Dedifferentiated amniotic fluid mesenchymal stem cell (primary cell): ENCODE results near the gene LYRM9.
"Not testable (repeated sequence)": the region's sequence is repeated elsewhere in the genome, so short reads cannot be mapped to it uniquely, and the experiment has no call there.

Experiments
- DNase-seq: peaks from one replicate; pipeline ENCODE4 v3.0.0-alpha.2; 2016; ENCODE audit errors: extremely low spot score

Gene LYRM9

DNA sequence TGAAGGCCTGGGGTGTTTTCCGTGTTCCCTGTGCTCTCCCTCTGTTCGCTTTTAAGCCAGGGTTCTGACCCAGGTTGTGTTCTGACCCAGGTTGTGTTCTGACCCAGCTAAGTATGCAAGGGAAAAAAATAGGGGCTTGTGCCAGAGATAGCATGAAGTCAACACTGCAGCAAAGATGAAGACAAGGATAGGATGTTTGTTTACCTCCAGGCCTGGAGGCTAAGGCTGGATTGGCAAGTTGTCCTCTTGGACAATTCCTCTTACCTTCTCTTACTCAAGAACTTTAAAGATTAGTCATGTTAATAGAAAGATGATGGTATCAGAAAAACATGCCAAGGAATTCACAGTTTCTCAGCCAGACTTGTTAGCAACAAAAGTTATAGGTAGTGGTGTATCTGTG is 19.4 kb downstream of the LYRM9 start:
- DNase-seq: no peak

DNA sequence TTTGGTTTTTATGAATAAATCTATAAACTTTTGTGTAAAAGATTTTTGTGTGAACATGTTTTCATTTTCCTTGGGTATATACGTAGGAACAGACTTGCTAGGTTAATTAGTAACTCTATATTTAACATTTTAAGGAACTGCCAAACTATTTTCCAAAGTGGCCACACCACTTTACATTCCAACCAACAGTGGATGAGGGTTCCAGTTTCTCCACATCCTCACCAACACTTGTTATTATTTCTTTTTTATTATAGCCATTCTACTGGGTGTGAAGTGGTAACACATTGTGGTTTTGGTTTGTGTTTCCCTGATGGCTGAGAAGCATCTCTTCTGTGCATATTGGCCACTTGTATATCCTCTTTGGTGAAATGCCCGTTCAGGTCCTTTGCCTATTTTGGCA is 20.0 kb downstream of the LYRM9 start:
- no peak for DNase-seq

DNA sequence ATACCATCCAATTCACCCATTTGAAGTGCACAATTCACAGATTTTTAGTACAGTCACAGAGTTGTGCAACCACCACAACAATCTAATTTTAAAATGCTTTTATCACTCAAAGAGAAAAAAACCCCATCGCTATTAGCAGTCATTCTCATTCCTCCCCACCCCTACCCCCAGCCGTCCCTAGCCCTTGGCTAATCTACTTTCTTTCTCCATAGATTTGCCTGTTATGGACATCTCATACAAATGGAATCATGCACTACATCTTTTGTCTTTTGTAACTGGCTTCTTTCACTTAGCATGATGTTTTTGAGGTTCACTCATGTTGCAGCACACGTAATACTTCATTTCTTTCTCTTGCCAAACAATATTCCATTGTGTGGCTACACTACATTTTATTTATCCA is 20.4 kb downstream of the LYRM9 start:
- no peak for DNase-seq

DNA sequence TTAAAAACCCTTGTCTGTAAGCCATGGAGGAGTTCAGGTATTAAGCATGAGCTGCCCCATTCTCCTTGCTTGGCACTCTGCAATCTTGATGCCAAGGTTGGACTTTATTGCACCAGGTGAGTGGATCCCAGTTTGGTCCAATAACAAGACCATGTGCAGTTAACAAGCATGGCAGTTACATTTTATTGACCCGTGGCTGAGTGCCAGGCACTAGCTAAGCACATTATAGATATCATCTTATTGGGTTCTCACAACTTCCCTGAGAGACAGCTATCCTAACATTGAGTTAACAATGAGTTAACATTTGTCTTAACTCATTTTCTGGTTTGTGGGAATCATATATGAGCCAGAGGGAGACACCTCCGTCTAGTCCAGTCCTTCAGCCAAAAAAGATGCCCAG is 21.8 kb downstream of the LYRM9 start:
- DNase-seq: no peak

DNA sequence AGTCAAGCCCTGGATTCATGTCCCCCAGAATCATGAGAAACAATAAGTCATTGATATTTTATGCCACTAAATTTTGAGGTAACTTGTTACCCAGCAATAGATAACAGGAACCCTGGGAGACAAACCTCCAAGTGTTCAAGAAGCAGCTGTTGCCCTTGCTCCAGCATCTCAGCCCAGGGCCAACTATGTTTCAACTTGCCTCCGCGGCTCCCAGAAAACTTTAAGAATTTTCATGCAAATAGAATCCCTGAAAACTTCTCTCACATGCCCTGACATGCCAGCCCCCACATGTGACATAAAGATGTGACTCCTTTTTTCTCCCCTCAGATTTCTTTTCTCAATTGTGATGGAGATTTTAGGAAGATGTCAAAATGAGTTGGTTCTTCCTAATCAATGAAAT is 22.8 kb downstream of the LYRM9 start:
- DNase-seq: no peak

DNA sequence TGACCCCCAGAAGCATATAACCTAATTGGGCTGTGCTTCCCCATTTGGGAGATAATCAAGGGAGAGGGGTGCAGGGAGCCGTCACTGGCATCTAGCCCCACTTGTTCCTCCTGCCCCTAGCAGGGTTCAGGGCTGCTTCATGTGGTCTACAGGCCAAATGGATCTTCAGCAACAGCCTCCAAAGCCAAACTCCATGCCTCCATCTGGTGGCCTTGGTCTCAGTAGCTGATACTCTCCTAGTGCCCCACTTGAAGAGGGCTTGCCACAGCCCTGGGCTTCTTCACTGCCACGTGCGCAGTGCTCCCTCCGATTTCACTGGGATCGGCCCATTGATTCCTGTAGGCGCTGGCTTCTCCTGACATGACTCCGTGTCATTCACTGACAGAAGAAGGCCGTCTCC is 24.6 kb downstream of the LYRM9 start:
- no peak for DNase-seq

DNA sequence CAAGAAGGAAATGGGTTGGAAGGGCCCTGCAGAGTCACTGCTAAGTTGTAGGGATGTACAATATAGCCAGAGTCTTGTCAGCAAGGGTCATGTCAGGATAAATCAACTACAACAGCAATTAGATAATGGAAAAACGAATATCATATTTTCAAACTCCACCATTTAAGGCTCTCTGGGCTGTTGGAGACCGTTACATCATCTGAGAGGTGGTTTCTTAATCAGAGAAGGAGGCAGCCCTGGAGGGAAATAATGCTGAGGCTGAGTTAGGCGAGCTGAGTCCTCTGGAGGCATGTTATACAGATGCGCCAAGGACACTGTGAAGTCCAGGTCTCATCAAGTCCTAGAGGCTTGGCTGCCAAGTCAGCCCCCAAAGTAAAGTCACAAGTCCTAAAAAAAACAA is 30.3 kb downstream of the LYRM9 start:
- DNase-seq: no peak

DNA sequence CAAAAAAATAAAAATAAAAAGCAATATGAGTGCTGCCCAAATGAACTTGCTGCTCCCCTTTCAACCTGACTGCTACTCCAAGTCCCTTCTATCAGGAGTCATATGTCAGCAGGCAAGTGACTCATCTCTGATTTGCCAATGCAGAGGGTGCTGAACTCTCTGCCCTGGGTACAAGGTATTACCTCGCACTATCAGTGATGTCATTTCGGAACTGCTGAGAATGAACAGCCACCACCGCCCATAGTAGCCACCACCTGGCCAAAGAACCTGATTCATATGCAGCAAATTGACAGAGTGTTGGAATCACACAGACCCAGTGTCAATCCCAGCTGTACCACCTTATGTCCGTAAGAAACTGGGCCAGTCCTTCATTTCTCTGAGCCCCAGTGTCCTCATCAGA is 31.2 kb downstream of the LYRM9 start:
- no peak for DNase-seq

DNA sequence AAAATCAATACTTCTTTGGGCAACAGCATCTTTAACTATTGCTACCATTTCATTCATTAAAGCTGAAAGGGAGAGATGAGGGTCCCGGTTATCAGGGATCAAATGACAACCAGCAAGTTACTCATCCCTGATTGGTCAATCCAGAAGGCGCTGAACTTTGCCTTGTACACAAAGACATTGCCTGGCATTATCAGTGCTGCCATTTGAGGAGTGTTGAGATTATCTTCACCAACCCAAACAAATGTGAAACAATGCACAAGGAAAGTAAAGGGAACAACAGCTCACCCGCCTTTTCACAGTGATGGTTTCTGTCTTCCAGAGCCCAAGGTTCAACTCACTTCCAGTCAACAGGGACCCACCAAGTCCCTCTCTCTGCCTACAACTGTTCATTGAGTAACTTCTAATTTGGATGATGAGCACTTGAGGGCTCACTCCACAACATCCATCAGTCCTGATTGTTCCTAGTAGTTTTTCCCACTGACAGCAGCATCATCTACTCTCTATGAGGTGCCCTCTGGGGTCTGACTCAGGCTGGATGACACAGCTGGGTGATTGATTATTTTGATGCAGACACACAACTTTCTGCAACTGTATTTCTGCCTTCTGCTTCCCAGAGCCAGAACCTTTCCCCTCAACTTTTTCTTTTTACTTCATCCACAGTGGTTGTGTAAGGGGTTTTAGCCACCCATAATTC is 32.0 kb downstream of the LYRM9 start:
- no peak for DNase-seq

DNA sequence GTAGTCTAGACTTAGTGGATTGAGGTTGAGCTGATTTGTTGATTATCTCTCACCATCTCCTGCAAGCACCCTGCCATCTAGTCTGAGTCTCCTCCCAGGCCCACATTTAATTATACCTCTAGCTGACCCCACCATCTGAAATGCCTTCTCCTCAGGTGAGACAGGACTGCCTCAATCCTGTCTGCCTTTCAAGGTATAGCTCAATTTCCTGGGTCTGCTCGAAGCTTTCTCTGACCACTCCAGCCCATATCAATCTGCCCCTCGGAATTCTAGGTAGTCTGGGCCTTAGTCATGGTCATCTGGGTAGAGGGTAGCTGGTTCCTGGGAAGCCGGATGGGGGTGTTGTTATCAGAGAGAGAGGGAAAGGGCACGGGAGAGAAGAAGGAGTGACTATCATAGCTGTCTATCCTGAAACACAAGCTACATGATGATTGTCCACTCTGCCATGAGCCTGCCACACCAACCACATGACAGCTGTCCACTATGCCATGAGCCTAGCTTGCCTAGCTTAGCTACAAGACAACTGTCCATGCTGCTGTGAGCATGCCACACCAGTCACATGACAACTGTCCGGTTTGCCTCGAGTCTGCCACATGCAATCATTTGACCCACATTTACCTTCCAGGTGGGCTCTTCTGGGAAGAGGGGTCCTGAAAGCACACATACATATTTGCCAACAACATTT is 34.4 kb downstream of the LYRM9 start:
- no peak for DNase-seq

DNA sequence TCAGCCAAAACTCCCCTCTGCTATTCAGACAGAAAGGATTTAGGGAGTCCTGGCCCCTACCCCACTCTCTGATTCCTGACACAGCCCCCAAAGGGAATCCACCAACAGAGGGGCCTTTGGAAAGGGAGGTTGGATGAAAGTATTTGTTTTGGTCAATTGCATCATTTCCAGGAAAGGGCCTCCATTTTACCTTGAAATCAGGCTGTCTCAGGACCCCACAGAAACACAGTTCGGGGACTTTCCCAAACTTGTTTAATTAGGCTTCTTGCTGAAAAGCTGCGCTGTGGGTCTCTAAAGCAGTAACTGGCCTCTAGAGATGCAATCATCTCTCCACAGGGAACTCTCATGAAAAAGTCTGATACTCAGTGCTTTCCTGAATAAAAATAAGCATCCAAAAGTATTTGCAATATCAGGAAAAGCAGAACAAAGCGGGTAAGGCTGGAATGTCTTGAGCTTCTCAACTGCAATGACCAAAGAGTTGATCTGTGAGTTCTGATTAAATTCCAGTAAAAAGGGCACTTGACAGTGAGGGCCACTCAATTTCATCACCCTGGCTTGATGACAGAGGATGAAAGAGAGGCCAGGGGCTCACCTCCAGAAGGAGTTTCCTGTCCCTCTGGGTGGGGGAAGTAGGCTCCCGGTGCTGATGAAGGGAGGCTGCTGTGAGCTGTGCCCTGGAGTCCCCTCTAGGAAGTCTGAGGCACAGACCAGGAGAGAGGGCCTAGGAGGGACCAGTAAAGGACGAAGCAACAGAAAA is 36.3 kb downstream of the LYRM9 start:
- no peak for DNase-seq

DNA sequence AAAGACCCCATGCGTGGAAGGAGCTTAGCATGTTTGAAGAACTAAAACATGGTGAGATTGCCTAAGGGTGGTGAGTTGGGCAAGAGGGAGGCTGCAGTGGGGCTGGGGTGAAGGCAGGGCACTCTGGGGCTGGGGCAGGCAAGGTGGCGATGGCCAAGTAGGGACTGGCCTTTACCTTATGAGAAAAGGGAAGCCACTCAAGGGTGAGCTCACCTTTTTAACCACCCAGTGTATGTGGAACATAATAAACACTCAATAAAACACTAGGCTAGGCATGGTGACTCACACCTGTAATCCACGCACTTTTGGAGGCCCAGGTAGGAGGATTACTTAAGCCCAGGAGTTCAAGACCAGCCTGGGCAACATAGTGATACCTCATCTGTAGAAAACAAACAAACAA is 37.7 kb downstream of the LYRM9 start:
- no peak for DNase-seq

DNA sequence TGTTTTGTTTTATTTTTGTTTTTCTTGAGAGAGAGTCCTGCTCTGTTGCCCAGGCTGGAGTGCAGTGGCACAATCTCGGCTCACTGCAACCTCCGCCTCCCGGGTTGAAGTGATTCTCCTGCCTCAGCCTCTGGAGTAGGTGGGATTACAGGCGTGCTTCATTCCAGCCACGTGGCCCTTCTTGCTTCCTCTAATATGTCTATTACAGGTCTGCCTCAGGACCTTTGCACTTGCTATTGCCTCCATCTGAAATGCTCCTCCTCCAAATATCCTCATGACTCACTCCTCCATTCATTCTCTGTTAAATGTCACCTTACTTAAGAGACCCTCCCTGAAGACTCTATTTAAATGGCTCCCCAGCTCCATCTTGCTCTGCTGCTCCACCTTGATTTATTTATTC is 39.0 kb downstream of the LYRM9 start:
- no peak for DNase-seq

DNA sequence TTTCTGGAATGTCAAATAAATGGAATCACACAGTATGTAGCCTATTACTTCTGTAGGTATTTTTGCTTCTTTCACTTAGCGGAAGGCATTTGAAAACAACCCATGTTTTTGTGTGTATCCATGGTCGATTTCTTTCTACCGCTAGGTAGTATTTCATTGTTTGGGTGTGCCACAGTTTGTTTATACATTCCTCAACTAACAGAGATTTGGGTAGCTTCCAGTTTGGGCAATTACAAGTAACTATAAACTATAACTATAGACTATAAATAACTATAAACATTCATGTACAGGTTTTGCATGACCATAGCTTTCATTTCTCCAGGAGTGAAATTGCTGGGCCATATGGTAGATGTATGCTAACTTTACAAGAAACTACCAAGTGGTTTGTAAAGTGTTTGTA is 40.1 kb downstream of the LYRM9 start:
- DNase-seq: no peak

DNA sequence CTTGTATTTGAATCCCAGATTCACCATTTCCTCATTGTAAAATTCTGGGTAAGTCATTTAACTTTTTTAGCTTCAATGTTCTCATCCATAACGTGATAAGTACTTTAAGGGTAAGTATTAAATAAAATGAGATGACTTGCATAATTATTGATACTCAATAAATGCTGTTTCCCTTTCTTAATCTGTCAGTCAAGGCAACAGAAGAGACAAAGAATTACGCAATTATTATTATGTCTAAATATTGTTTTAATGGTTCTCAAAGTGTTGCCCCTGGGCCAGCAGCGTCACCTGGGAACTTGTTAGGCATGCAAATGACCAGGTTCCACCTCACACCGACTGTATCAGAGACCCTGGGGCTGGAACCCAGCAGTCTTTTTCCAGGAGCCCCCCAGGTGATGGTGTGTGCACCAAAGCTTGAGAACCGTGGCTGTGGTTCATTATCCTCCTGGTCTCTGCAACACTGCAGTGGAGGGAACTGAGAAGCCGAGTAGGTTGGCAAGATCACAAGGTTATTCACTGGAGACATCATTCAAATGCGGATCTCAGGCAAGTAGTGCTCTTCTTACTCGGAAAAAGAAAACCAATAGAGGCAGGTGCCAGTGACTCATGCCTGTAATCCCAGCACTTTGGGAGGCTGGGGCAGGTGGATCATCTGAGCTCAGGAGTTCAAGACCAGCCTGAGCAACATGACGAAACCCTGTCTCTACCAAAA is 43.5 kb downstream of the LYRM9 start:
- DNase-seq: no peak

DNA sequence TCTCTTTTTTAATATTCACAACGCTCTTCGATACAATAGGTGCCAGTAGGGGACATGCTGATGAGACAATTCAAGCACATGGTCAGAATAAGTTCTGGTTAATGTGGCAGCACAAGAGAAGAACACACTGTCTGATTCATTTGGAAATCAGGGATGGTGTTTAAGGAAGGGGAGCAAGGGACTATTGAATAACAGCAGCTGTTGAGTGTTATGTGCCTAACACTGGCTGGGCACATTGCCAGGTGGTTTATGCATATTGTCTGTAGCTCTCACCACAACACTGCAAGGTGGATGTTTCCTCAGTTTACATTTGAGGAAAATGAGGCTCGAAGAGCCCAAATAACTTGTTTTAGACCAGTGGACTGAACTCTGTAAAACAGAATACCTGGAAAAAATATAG is 44.2 kb downstream of the LYRM9 start:
- no peak for DNase-seq

DNA sequence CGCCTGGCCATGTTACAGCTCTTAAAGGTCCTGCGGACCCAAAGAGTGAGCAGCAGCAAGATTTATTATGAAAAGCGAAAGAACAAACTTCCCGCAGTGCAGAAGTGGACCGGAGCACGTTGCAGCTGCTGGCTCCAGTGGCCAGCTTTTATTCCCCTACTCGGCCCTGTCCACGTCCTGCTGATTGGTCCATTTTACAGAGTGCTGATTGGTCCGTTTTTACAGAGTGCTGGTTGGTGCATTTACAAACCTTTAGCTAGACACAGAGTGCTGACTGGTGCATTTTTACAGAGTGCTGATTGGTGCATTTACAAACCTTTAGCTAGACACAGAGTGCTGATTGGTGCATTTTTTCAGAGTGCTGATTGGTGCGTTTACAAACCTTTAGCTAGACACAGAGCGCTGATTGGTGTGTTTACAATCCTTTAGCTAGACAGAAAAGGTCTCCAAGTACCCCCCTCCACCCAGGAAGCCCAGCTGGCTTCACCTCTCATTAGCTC is 46.3 kb downstream of the LYRM9 start:
- not testable (repeated sequence) for DNase-seq

DNA sequence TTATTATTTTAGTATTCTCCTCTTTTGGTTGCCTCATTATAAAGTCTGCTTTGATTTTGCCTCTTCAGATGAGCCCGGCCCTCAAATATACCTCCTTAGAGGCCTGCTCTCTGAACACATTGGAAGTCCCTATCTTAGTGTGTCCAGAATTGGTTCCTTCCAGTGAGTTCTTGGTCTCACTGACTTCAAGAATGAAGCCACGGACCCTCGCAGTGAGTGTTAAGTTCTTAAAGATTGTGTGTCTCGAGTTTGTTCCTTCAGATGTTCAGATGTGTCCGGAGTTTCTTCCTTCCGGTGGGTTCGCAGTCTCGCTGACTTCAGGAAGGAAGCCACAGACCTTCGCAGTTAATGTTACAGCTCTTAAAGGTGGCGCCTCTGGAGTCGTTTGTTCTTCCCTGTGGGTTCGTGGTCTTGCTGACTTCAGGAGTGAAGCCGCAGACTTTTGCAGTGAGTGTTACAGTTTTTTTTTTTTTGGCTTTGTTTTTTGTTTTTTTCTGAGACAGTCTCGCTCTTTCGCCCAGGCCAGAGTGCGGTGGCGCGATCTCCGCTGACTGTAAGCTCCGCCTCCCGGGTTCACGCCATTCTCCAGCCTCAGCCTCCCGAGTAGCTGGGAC is 47.0 kb downstream of the LYRM9 start:
- no peak for DNase-seq

DNA sequence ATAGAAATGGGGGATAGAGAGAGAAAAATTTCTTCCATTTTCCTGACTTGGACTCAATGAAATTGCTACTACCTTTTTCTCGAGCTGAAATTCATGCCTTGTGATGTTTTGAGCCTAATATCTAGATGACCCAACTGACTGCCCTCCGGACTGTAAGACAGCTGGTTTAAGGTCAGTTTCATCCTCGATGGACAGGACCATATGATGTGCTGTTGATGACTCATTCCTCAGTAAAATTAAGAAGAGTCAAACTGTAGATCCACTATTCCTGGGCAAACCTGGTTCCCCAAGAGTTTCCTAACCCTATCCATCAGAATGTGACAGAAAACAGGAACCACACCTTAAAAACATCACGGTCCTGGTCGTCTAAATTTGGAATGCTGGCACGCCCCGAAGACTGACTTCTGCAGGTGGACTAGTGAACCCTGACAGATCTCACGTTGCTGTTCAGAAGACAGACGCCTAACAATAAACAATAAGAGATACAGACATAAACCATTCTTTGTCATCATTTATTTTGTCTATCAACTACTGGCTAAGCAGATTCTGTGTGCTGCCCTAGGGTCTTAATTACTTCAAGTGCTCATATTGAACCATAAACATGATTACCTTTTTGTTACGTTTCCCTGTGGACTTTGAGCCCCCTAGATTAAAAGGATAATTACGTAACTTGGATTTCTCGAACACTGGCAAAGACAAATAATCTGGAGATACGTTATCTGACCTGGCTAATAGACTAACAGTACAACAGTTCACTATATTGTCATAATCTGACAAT is 47.7 kb downstream of the LYRM9 start:
- DNase-seq: no peak

DNA sequence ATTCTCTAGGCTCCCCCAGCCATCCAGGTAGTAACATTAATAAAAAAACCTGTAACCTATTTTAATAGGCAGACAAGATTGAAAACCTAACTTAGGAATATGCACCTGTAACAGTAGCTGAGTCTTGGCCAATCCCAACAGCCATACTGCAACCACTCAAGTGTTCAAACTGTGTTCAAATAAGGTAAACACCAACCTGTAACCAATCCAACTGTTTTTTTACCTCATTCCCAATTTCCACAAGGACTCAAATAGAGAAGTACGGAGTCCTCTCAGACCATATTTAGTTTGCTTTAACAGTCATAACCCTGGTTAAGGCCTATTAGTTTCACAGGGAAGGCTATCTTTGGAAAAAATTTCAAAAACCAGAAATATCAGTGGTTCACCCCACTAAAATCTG is 52.5 kb downstream of the LYRM9 start:
- no peak for DNase-seq

DNA sequence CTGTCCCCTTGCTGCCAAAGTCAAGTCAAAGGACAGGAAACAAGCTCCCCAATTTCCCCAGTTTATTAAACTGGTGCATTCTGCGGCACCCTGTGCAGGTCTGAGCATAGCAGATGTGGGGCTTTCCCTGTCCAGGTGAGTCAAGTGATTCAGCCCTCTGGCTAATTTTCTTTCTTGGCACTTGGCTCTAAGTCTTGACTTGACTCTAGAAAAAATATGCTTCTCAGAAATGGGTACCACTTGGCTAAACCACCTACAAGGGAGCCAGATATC is 52.8 kb downstream of the LYRM9 start:
- not testable (repeated sequence) for DNase-seq
